ENCODE data around the gene GIMAP2. TPM values are rescaled to one million over a fixed set of nuclear protein-coding genes. Genes with fewer than 3 reads are reported as not detected.

Gene GIMAP2
- total RNA-seq, 4 donors from 2014 or later = 2.2 to 6.7 (median 3.2) TPM

DNA sequence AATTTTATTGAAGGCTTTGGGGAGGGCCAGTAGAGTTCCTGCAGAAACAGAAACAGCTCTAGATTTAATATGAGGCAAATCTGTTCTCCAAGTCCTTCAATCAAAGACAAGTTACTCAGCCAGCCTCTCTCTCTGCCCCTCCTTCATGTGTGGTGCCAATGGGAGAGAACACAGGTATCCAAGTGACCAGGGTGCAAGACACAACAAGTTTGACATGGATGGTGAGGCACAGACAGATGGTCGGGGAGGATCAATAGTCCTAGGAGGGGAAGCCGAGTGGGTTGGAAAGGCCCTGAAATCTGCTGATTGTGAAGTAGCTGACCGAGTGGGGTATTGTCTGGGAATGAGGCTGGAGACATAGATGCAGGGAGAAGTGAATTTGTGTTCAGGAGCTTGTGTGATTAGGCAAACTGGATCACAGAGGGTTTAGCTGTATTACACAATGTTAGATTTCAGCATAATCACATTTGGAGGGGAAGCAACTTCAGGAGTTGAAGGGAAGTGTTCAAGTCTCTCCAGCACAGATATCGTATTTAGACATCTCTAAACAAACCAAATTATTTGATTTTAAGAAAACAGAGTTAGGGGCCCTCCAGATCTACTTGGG, 32.4 kb downstream of the GIMAP2 start:
- ATAC-seq (no peak), DNase-seq (no peak)
- H3K27ac ChIP-seq = peak overlapping the region; percentile 66 to 76 (median 72)
- in situ Hi-C loops (cut with MboI; ENCODE audit: low sequenced_read_pairs in 4 of 4) = no loop called here
- no peaks in the 10 kb centered on the region for H3K9me3 ChIP-seq
- H3K4me3 ChIP-seq = peak overlapping the region; percentile 34 to 57 (median 49)
- no peaks in the 10 kb centered on the region for H3K4me1 ChIP-seq
- no peaks in the 10 kb centered on the region for H3K36me3 ChIP-seq
- no peak for TF ChIP-seq POLR2A (IDR thresholded peaks at IDR 0.05)
- TF ChIP-seq, protein P1, sequence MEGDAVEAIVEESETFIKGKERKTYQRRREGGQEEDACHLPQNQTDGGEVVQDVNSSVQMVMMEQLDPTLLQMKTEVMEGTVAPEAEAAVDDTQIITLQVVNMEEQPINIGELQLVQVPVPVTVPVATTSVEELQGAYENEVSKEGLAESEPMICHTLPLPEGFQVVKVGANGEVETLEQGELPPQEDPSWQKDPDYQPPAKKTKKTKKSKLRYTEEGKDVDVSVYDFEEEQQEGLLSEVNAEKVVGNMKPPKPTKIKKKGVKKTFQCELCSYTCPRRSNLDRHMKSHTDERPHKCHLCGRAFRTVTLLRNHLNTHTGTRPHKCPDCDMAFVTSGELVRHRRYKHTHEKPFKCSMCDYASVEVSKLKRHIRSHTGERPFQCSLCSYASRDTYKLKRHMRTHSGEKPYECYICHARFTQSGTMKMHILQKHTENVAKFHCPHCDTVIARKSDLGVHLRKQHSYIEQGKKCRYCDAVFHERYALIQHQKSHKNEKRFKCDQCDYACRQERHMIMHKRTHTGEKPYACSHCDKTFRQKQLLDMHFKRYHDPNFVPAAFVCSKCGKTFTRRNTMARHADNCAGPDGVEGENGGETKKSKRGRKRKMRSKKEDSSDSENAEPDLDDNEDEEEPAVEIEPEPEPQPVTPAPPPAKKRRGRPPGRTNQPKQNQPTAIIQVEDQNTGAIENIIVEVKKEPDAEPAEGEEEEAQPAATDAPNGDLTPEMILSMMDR (IDR thresholded peaks at IDR 0.05 in 4 of 5, conservative IDR thresholded peaks at IDR 0.05 in 1 of 5) = no peak
- H3K27me3 ChIP-seq = no peaks in the 10 kb centered on the region
- intact Hi-C loops (cut with DNase I; ENCODE audit: low total_unique reads) = loop anchor here (5.0 kb wide), 1 partner anchor 86 kb away; the partner anchor contains the start of gene GIMAP6

DNA sequence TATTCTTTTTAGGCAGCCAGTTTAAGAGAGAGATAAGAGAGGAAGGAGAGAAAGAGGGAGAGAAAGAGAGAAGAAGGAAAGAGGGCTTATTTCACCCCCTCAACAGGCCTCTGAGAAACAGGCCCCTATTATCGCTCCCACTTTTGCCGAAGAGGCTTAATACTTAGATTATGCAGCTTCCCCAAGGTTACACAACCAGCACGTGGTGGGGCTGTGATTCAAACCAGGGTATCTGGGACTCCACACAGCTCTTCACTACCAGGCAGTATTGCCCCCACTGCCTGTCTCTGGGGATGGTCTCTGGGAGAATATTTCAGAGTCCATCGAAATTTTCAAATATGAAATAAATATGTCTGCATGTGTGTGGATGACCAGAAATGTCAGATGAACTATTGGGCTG, 33.9 kb downstream of the GIMAP2 start:
- intact Hi-C loops (cut with DNase I; ENCODE audit: low total_unique reads) (loop anchor here (5.0 kb wide), 1 partner anchor 87 kb away; the partner anchor contains the start of gene GIMAP6), in situ Hi-C loops (cut with MboI; ENCODE audit: low sequenced_read_pairs in 4 of 4) (no loop called here)
- DNase-seq = no peak
- no peaks in the 10 kb centered on the region for H3K27me3 ChIP-seq
- H3K9me3 ChIP-seq = no peaks in the 10 kb centered on the region
- H3K4me3 ChIP-seq = peak overlapping the region in 1 of 4 donors; percentile 57
- ATAC-seq = no peak
- H3K4me1 ChIP-seq = no peaks in the 10 kb centered on the region
- peak overlapping the region; percentile 66 to 76 (median 72) for H3K27ac ChIP-seq
- H3K36me3 ChIP-seq = no peaks in the 10 kb centered on the region
- TF ChIP-seq POLR2A (IDR thresholded peaks at IDR 0.05) = no peak
- TF ChIP-seq, protein P1 (IDR thresholded peaks at IDR 0.05 in 4 of 5, conservative IDR thresholded peaks at IDR 0.05 in 1 of 5) = no peak

DNA sequence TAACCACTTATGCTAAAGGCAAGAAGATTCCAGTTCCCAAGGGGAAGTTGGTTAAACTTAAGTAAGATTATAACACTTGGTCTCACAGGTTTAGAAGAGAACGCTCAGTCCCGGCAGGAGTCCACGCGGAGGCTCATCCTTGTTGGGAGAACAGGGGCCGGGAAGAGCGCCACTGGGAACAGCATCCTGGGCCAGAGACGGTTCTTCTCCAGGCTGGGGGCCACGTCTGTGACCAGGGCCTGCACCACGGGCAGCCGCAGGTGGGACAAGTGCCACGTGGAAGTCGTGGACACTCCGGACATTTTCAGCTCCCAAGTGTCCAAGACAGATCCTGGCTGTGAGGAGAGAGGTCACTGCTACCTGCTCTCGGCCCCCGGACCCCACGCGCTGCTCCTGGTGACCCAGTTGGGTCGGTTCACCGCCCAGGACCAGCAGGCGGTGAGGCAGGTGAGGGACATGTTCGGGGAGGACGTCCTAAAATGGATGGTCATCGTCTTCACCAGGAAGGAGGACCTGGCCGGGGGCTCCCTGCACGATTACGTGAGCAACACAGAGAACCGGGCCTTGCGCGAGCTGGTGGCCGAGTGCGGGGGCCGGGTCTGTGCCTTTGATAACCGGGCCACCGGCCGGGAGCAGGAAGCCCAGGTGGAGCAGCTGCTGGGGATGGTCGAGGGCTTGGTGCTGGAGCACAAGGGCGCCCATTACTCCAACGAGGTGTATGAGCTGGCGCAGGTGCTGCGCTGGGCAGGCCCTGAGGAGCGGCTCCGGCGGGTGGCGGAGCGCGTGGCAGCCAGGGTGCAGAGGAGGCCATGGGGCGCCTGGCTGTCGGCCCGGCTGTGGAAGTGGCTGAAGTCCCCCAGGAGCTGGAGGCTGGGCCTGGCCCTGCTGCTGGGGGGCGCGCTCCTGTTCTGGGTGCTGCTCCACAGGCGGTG, 34.7 kb downstream of the GIMAP2 start:
- intact Hi-C loops (cut with DNase I; ENCODE audit: low total_unique reads) (loop anchor here (5.0 kb wide), 1 partner anchor 88 kb away; the partner anchor contains the start of gene GIMAP6), in situ Hi-C loops (cut with MboI; ENCODE audit: low sequenced_read_pairs in 4 of 4) (no loop called here)
- H3K27ac ChIP-seq = peak overlapping the region in 3 of 4 donors; percentile 69 to 76 (median 76)
- no peak for TF ChIP-seq POLR2A (IDR thresholded peaks at IDR 0.05)
- TF ChIP-seq, protein P1 (IDR thresholded peaks at IDR 0.05 in 4 of 5, conservative IDR thresholded peaks at IDR 0.05 in 1 of 5) = no peak
- H3K4me1 ChIP-seq = no peaks in the 10 kb centered on the region
- H3K9me3 ChIP-seq = no peaks in the 10 kb centered on the region
- no peak for ATAC-seq
- no peak for DNase-seq
- no peaks in the 10 kb centered on the region for H3K36me3 ChIP-seq
- peak overlapping the region in 1 of 4 donors; percentile 57 for H3K4me3 ChIP-seq
- no peaks in the 10 kb centered on the region for H3K27me3 ChIP-seq

DNA sequence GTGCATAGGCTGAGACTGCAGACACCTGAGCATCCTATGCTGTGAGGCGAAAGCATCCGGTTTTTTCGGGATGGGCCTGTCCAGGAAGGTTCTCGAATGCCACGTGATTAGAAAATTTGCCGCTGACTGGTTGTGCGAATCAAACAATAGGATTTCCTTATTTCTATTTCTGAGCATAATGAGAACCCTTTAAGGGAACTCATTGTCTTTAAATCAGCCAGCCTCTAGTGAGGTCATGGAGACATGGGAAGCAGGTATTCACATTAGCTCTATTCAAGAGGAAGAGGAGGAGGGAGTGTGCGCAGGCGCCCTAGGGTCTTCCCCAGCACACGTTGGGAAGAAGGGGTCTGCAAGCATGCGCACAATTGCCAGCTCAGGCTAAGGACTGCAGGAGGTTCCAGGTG, 36.5 kb downstream of the GIMAP2 start:
- peak; percentile 37 to 64 for TF ChIP-seq POLR2A (IDR thresholded peaks at IDR 0.05)
- TF ChIP-seq, protein P1 (IDR thresholded peaks at IDR 0.05 in 4 of 5, conservative IDR thresholded peaks at IDR 0.05 in 1 of 5) = no peak
- H3K36me3 ChIP-seq = no peaks in the 10 kb centered on the region
- H3K27me3 ChIP-seq = no peaks in the 10 kb centered on the region
- H3K9me3 ChIP-seq = peaks cover 0 to 5% (median 0%) of the 10 kb centered on the region in 3 donors
- ATAC-seq = peak; percentile 73 to 79
- no peaks in the 10 kb centered on the region for H3K4me1 ChIP-seq
- H3K4me3 ChIP-seq = peak overlapping the region in 3 of 4 donors; percentile 6 to 32 (median 18)
- in situ Hi-C loops (cut with MboI; ENCODE audit: low sequenced_read_pairs in 4 of 4) = no loop called here
- intact Hi-C loops (cut with DNase I; ENCODE audit: low total_unique reads) = no loop called here
- peak overlapping the region; percentile 42 to 76 (median 74) for H3K27ac ChIP-seq
- no peak for DNase-seq
